Liver (tissue), 9 donors: ENCODE measurements around the gene TIMP1. TPM values are rescaled to one million over a fixed set of nuclear protein-coding genes. Genes with fewer than 3 reads are reported as not detected.

Source experiments
- DNase-seq: peaks from one replicate; pipeline ENCODE4 v3.0.0-alpha.2; 2017; ENCODE audit warnings: low spot score
- H3K27ac ChIP-seq, 2 donors: one replicate each; pipeline ENCODE4 v1.7.0; 2013; ENCODE audit warnings: inconsistent platforms in 2 of 2, low read length in 2 of 2, control low read depth in 1 of 2, low read depth in 1 of 2, mild to moderate bottlenecking in 1 of 2
- H3K27me3 ChIP-seq, 4 donors: one replicate each; pipeline versions ENCODE4 v1.6.1 to v1.7.0; 2013; ENCODE audit warnings: low read length in 3 of 4, inconsistent platforms in 1 of 4, mild to moderate bottlenecking in 1 of 4, moderate library complexity in 1 of 4; ENCODE audit not compliant: control insufficient read depth in 4 of 4, insufficient read depth in 4 of 4
- H3K36me3 ChIP-seq, 4 donors: one replicate each; pipeline versions ENCODE4 v1.6.1 to v1.7.0; 2013; ENCODE audit warnings: low read length in 3 of 4, mild to moderate bottlenecking in 3 of 4, low read depth in 1 of 4, moderate library complexity in 1 of 4; ENCODE audit not compliant: control insufficient read depth in 4 of 4, insufficient read depth in 3 of 4
- H3K4me1 ChIP-seq, 4 donors: one replicate each; pipeline versions ENCODE4 v1.6.1 to v1.7.0; 2013; ENCODE audit warnings: low read length in 3 of 4, mild to moderate bottlenecking in 3 of 4, moderate library complexity in 1 of 4; ENCODE audit not compliant: control insufficient read depth in 4 of 4, insufficient read depth in 4 of 4
- H3K4me3 ChIP-seq, 3 donors: one replicate each; pipeline versions ENCODE4 v1.6.1 to v1.7.0; 2013; ENCODE audit warnings: low read length in 3 of 3, control low read depth in 1 of 3, low read depth in 1 of 3, mild to moderate bottlenecking in 1 of 3
- H3K9ac ChIP-seq, 2 donors: one replicate each; pipeline ENCODE4 v1.7.0; 2013; ENCODE audit warnings: low read length in 2 of 2, mild to moderate bottlenecking in 2 of 2, moderate library complexity in 2 of 2, control low read depth in 1 of 2, low read depth in 1 of 2
- H3K9me3 ChIP-seq, 4 donors: one replicate each; pipeline versions ENCODE4 v1.6.1 to v1.7.0; 2013; ENCODE audit warnings: low read length in 3 of 4; ENCODE audit not compliant: control insufficient read depth in 4 of 4
- ATF3 ChIP-seq: IDR thresholded peaks from 2 replicates; pipeline ENCODE4 v1.6.1; 2016; ENCODE audit warnings: antibody characterized with exemption
- CTCF ChIP-seq: fragments of 150-350 bp; IDR thresholded peaks from 2 replicates; pipeline ENCODE4 v1.5.1; 2017; ENCODE audit warnings: improper control_type of control experiment, low read depth, low read length; ENCODE audit not compliant: missing input control
- EGR1 ChIP-seq, 2 donors: IDR thresholded peaks; 2 replicates each; pipeline ENCODE4 v1.6.1; 2016 to 2018; ENCODE audit warnings: antibody characterized with exemption in 2 of 2, low read depth in 2 of 2
- FOXA1 ChIP-seq: IDR thresholded peaks from 2 replicates; pipeline ENCODE4 v1.6.1; 2016; ENCODE audit warnings: antibody characterized with exemption
- FOXA2 ChIP-seq: IDR thresholded peaks from 2 replicates; pipeline ENCODE4 v1.6.1; 2016; ENCODE audit warnings: antibody characterized with exemption
- GABPA ChIP-seq, 2 donors: IDR thresholded peaks in 1 of 2; conservative IDR thresholded peaks in 1 of 2; 2 replicates each; pipeline ENCODE4 v1.6.1; 2016; ENCODE audit warnings: antibody characterized with exemption in 2 of 2, mild to moderate bottlenecking in 1 of 2, moderate library complexity in 1 of 2
- HNF4A ChIP-seq, 2 donors: conservative IDR thresholded peaks; 2 replicates each; pipeline ENCODE4 v1.6.1; 2016; ENCODE audit warnings: antibody characterized with exemption in 2 of 2, mild to moderate bottlenecking in 2 of 2
- HNF4G ChIP-seq: IDR thresholded peaks from 2 replicates; pipeline ENCODE4 v1.6.1; 2016; ENCODE audit warnings: antibody characterized with exemption
- JUND ChIP-seq, 2 donors: IDR thresholded peaks; 2 replicates each; pipeline ENCODE4 v1.6.1; 2016; ENCODE audit warnings: antibody characterized with exemption in 2 of 2
- MAX ChIP-seq: IDR thresholded peaks from 2 replicates; pipeline ENCODE4 v1.6.1; 2016; ENCODE audit warnings: antibody characterized with exemption
- NR2F2 ChIP-seq: IDR thresholded peaks from 2 replicates; pipeline ENCODE4 v1.6.1; 2016; ENCODE audit warnings: antibody characterized with exemption
- RXRA ChIP-seq, 2 donors: IDR thresholded peaks; 2 replicates each; pipeline ENCODE4 v1.6.1; 2017 to 2018; ENCODE audit warnings: antibody characterized with exemption in 2 of 2, mild to moderate bottlenecking in 1 of 2
- SP1 ChIP-seq: IDR thresholded peaks from 2 replicates; pipeline ENCODE4 v1.6.1; 2018; ENCODE audit warnings: antibody characterized with exemption, mild to moderate bottlenecking
- TAF1 ChIP-seq: conservative IDR thresholded peaks from 2 replicates; pipeline ENCODE4 v1.6.1; 2016; ENCODE audit warnings: antibody characterized with exemption, mild to moderate bottlenecking
- YY1 ChIP-seq: IDR thresholded peaks from 2 replicates; pipeline ENCODE4 v1.6.1; 2016; ENCODE audit warnings: antibody characterized with exemption, mild to moderate bottlenecking
- ZBTB33 ChIP-seq: IDR thresholded peaks from 2 replicates; pipeline ENCODE4 v1.6.1; 2016; ENCODE audit warnings: antibody characterized with exemption
- WGBS: extraction: QIAGEN DNeasy Blood & Tissue Kit; methylation state at CpG from one replicate; pipeline ENCODE4 v1.1.7; 2013; 5-methylcytosine and 5-hydroxymethylcytosine counted together
- polyA plus RNA-seq, 2 donors: library from polyadenylated mRNA; stranded (reverse) in 1 of 2; unstranded in 1 of 2; fragments of 200-250 nt in 1 of 2; fragments of >200 nt in 1 of 2; fragmentation: Nextera tagmentation in 1 of 2; extraction: Ambion mirVana in 1 of 2; gene quantifications; one replicate each; pipeline versions ENCODE4 v1.2.1 to v1.2.3, GENCODE V29; 2013 to 2015
- total RNA-seq, 2 donors: library from RNA; depleted of rRNA; stranded (reverse); fragments of >200 nt; gene quantifications; one replicate each; pipeline ENCODE4 v1.2.3, GENCODE V29; 2014
- donor health status: healthy.
- donor health status: healthy.
- donor health status: healthy.
- donor health status: healthy.
- donor health status: healthy.

The TIMP1 gene
- total and polyA plus RNA-seq, 4 donors = 18.0 to 1,609 (median 146) TPM

- H3K9me3 ChIP-seq = no peaks in the 10 kb centered on the region
- H3K4me3 ChIP-seq = no peak overlapping the region
- no peaks in the 10 kb centered on the region for H3K36me3 ChIP-seq
- no peaks in the 10 kb centered on the region for H3K4me1 ChIP-seq
- no peak for DNase-seq
- H3K27ac ChIP-seq = no peak overlapping the region
- TF ChIP-seq YY1 (no peak), FOXA2 (no peak), FOXA1 (no peak)
- H3K27me3 ChIP-seq = no peaks in the 10 kb centered on the region
- H3K9ac ChIP-seq = no peak overlapping the region
Measured at GRCh38 chrX:47607091-47607490, 24.9 kb downstream of the TIMP1 start.

- H3K4me1 ChIP-seq = no peaks in the 10 kb centered on the region
- H3K9ac ChIP-seq = no peak overlapping the region
- H3K27me3 ChIP-seq = no peaks in the 10 kb centered on the region
- TF ChIP-seq FOXA2 (no peak), NR2F2 (no peak), EGR1 (IDR thresholded peaks at IDR 0.05; ENCODE audit: low read depth in 2 of 2) (no peak)
- H3K4me3 ChIP-seq = no peak overlapping the region
- H3K9me3 ChIP-seq = no peaks in the 10 kb centered on the region
- 44% methylated on average over 9 of the region's 9 CpGs for WGBS
- H3K27ac ChIP-seq = no peak overlapping the region
- DNase-seq = no peak
- no peaks in the 10 kb centered on the region for H3K36me3 ChIP-seq
Measured at GRCh38 chrX:47608130-47608810, 26.0 kb downstream of the TIMP1 start.

- Histone ChIP-seq H3K27me3 (no peaks in the 10 kb centered on the region), H3K4me1 (no peaks in the 10 kb centered on the region), H3K9ac (no peak overlapping the region), H3K27ac (no peak overlapping the region), H3K9me3 (no peaks in the 10 kb centered on the region), H3K4me3 (no peak overlapping the region), H3K36me3 (no peaks in the 10 kb centered on the region)
- DNase-seq = no peak
- TF ChIP-seq HNF4A (conservative IDR thresholded peaks at IDR 0.05) (no peak), FOXA2 (no peak), FOXA1 (no peak), ATF3 (no peak), NR2F2 (no peak), GABPA (IDR thresholded peaks at IDR 0.05 in 1 of 2, conservative IDR thresholded peaks at IDR 0.05 in 1 of 2) (no peak), RXRA (IDR thresholded peaks at IDR 0.05) (no peak), CTCF (no peak), HNF4G (no peak), SP1 (no peak), YY1 (no peak)
- WGBS = 82% methylated on average over 4 of the region's 4 CpGs
Measured at GRCh38 chrX:47610511-47610910, 28.3 kb downstream of the TIMP1 start.

- DNase-seq = no peak
- Histone ChIP-seq H3K4me1 (no peaks in the 10 kb centered on the region), H3K9me3 (no peaks in the 10 kb centered on the region), H3K27me3 (no peaks in the 10 kb centered on the region), H3K27ac (no peak overlapping the region), H3K36me3 (no peaks in the 10 kb centered on the region), H3K9ac (no peak overlapping the region), H3K4me3 (no peak overlapping the region)
- 93% methylated on average over 2 of the region's 2 CpGs for WGBS
- TF ChIP-seq MAX (no peak), SP1 (no peak), CTCF (no peak), YY1 (no peak), ATF3 (no peak), JUND (IDR thresholded peaks at IDR 0.05) (no peak), GABPA (IDR thresholded peaks at IDR 0.05 in 1 of 2, conservative IDR thresholded peaks at IDR 0.05 in 1 of 2) (no peak), TAF1 (no peak), NR2F2 (no peak), EGR1 (IDR thresholded peaks at IDR 0.05; ENCODE audit: low read depth in 2 of 2) (no peak), FOXA1 (no peak), RXRA (IDR thresholded peaks at IDR 0.05) (no peak), ZBTB33 (no peak)
Measured at GRCh38 chrX:47611489-47611888, 29.3 kb downstream of the TIMP1 start.
